GM23338 (cell line): Measurements from ENCODE around the gene KRTAP13-1.

ENCODE experiments used
- CREB1 ChIP-seq: fragments of 250-450 bp; sonication (Bioruptor Pico); IDR thresholded peaks from 2 replicates; pipeline ENCODE4 v1.5.0; 2020; ENCODE audit warnings: low read depth, mild to moderate bottlenecking, moderate library complexity
- CTCF ChIP-seq, 2 experiments: fragments of 200-600 bp in 1 of 2; sonication (generic) in 1 of 2; conservative IDR thresholded peaks; 2 replicates each; pipeline versions ENCODE4 v1.5.1 to v1.6.1; 2016 to 2017; ENCODE audit warnings: antibody characterized with exemption in 2 of 2, low read depth in 2 of 2, mild to moderate bottlenecking in 2 of 2, moderate library complexity in 1 of 2
- ETS1 ChIP-seq: IDR thresholded peaks from 2 replicates; pipeline ENCODE4 v1.6.1; 2016; ENCODE audit warnings: antibody characterized with exemption
- EZH2 ChIP-seq: fragments of 200-600 bp; sonication (generic); IDR thresholded peaks from one replicate; pipeline ENCODE4 v1.8.0; 2017; ENCODE audit warnings: antibody characterized with exemption, mild to moderate bottlenecking, low read depth; ENCODE audit not compliant: unreplicated experiment
- EZH2phosphoT487 ChIP-seq: fragments of 200-600 bp; sonication (generic); IDR thresholded peaks from one replicate; pipeline ENCODE4 v1.8.1; 2018; ENCODE audit warnings: antibody characterized with exemption; ENCODE audit not compliant: unreplicated experiment
- JUNB ChIP-seq: IDR thresholded peaks from one replicate; pipeline ENCODE4 v1.6.1; 2016; ENCODE audit warnings: antibody characterized with exemption; ENCODE audit not compliant: unreplicated experiment
- NANOG ChIP-seq: IDR thresholded peaks from 2 replicates; pipeline ENCODE4 v1.6.1; 2016; ENCODE audit warnings: antibody characterized with exemption, borderline replicate concordance
- POLR2AphosphoS5 ChIP-seq: IDR thresholded peaks from 2 replicates; pipeline ENCODE4 v1.6.1; 2016; ENCODE audit warnings: antibody characterized with exemption, low read depth
- REST ChIP-seq: IDR thresholded peaks from one replicate; pipeline ENCODE4 v1.6.1; 2018; ENCODE audit warnings: antibody characterized with exemption; ENCODE audit not compliant: unreplicated experiment
- STAT1 ChIP-seq: IDR thresholded peaks from one replicate; pipeline ENCODE4 v1.6.1; 2016; ENCODE audit warnings: antibody characterized with exemption; ENCODE audit not compliant: unreplicated experiment
- ZNF331 ChIP-seq: fragments of 250-450 bp; sonication (Bioruptor Pico); IDR thresholded peaks from 2 replicates; pipeline ENCODE4 v1.5.0; 2020; ENCODE audit warnings: low read depth, mild to moderate bottlenecking, moderate library complexity

- TF ChIP-seq CTCF (conservative IDR thresholded peaks at IDR 0.05; ENCODE audit: low read depth in 2 of 2) (no peak), POLR2AphosphoS5 (no peak), EZH2phosphoT487 (no peak), ZNF331 (CRISPR knock-in tag) (no peak), CREB1 (CRISPR knock-in tag) (no peak), REST (no peak), EZH2 (no peak), JUNB (no peak), STAT1 (no peak), NANOG (no peak), ETS1 (no peak)
Measured at GRCh38 chr21:30425826-30426225, 30.0 kb downstream of the KRTAP13-1 start, which contains the start of gene KRTAP13-3.
